OCI-LY7 (cell line): Measurements from ENCODE around the gene WIPF3. TPM values are rescaled to one million over a fixed set of nuclear protein-coding genes. Genes with fewer than 3 reads are reported as not detected.

Experiments used
- BruUV-seq: library from RNA; stranded (reverse); fragments of 400-500 nt; replicated peaks from 2 replicates; lab custom pipeline; 2021; lab: Mats Ljungman, UMichigan
- CTCF ChIA-PET: fragments of 300-600 bp; sonication (Branson Sonifier 250); formaldehyde crosslinking; loops from one replicate; lab custom pipeline; 2022; ENCODE audit warnings: antibody characterized with exemption; ENCODE audit not compliant: unreplicated experiment; lab: Charles Lee
- POLR2A ChIA-PET: fragments of 300-600 bp; sonication (Branson Sonifier 250); formaldehyde crosslinking; loops from one replicate; lab custom pipeline; 2022; ENCODE audit warnings: antibody characterized with exemption; lab: Charles Lee
- DNase-seq: peaks from one replicate; pipeline ENCODE4 v3.0.0-alpha.2; 2015; ENCODE audit warnings: low spot score
- H2AFZ ChIP-seq: fragments of 200-600 bp; sonication (generic), shearing (Covaris generic); 2 replicates; pipeline ENCODE4 v1.6.1; 2014; ENCODE audit warnings: mild to moderate bottlenecking, antibody characterized with exemption, low read length, moderate library complexity
- H3K27ac ChIP-seq: fragments of 200-600 bp; sonication (generic); 2 replicates; pipeline ENCODE4 v1.5.1; 2014; ENCODE audit warnings: mixed run types, low read depth, mild to moderate bottlenecking, moderate library complexity, low read length, inconsistent platforms; ENCODE audit not compliant: poor library complexity, severe bottlenecking
- H3K36me3 ChIP-seq: fragments of 200-600 bp; sonication (generic); 2 replicates; pipeline ENCODE4 v1.6.1; 2014; ENCODE audit warnings: mild to moderate bottlenecking, antibody characterized with exemption, low read length, moderate library complexity, mixed read lengths; ENCODE audit not compliant: insufficient read depth
- H3K4me1 ChIP-seq: fragments of 200-600 bp; sonication (generic); 2 replicates; pipeline ENCODE4 v1.5.1; 2014; ENCODE audit warnings: mild to moderate bottlenecking, low read length; ENCODE audit not compliant: insufficient read depth, poor library complexity, severe bottlenecking
- H3K4me2 ChIP-seq: fragments of 200-600 bp; sonication (generic); 2 replicates; pipeline ENCODE4 v1.6.1; 2014; ENCODE audit warnings: mild to moderate bottlenecking, low read length
- H3K4me3 ChIP-seq: fragments of 200-600 bp; sonication (generic); 2 replicates; pipeline ENCODE4 v1.5.1; 2014; ENCODE audit warnings: mild to moderate bottlenecking, low read depth, low read length; ENCODE audit not compliant: poor library complexity, severe bottlenecking
- H3K79me2 ChIP-seq: fragments of 200-600 bp; sonication (generic); 2 replicates; pipeline ENCODE4 v1.6.1; 2016; ENCODE audit warnings: low read depth, mild to moderate bottlenecking, low read length, moderate library complexity, mixed read lengths; ENCODE audit not compliant: insufficient read depth
- H3K9me2 ChIP-seq: fragments of 200-600 bp; sonication (generic); 2 replicates; pipeline ENCODE4 v1.6.1; 2016; ENCODE audit warnings: mild to moderate bottlenecking, low read length, mixed read lengths; ENCODE audit not compliant: insufficient read depth
- H3K9me3 ChIP-seq: fragments of 200-600 bp; sonication (generic); 2 replicates; pipeline ENCODE4 v1.6.1; 2014; ENCODE audit warnings: mild to moderate bottlenecking, mixed run types, low read length, mixed read lengths
- H4K20me1 ChIP-seq: fragments of 200-600 bp; sonication (generic); 2 replicates; pipeline ENCODE4 v1.6.1; 2014; ENCODE audit warnings: mild to moderate bottlenecking, antibody characterized with exemption, low read length, moderate library complexity, mixed read lengths; ENCODE audit not compliant: insufficient read depth
- CTCF ChIP-seq: fragments of 200-600 bp; sonication (generic); conservative IDR thresholded peaks from 2 replicates; pipeline ENCODE4 v1.5.1; 2014; ENCODE audit warnings: mild to moderate bottlenecking, antibody characterized with exemption, low read length, moderate library complexity, mixed read lengths
- EZH2phosphoT487 ChIP-seq: fragments of 200-600 bp; sonication (generic); IDR thresholded peaks from 2 replicates; pipeline ENCODE4 v1.6.1; 2018; ENCODE audit warnings: low read depth, borderline replicate concordance, mild to moderate bottlenecking, mixed run types, antibody characterized with exemption, low read length, moderate library complexity, mixed read lengths
- intact Hi-C: fragments of 100-400 bp; cut with micrococcal nuclease; formaldehyde crosslinking; loops from one replicate; pipeline ENCODE4 v1.10.0; 2022; ENCODE audit not compliant: unreplicated experiment
- total RNA-seq, 2 experiments: library from RNA; depleted of rRNA in 1 of 2; stranded (reverse); fragments of >200 nt in 1 of 2; shearing (Covaris generic) in 1 of 2; gene quantifications; 2 replicates each; pipeline ENCODE4 v1.2.3, GENCODE V29; 2014 to 2022

The WIPF3 gene
- total RNA-seq, 2 experiments from 2014 or later, result not detected

- ChIA-PET CTCF (interaction anchor here (1.3 kb wide), 1 partner anchor 138 kb away, joined by 3 read pairs; no protein-coding TSS in a partner anchor), POLR2A (interaction anchor here (0.5 kb wide), 1 partner anchor 838 kb away, joined by 3 read pairs; no protein-coding TSS in a partner anchor)
- Histone ChIP-seq H3K9me2 (no peaks in the 10 kb centered on the region), H4K20me1 (no peaks in the 10 kb centered on the region), H3K9me3 (no peaks in the 10 kb centered on the region), H3K4me2 (no peak overlapping the region), H3K4me1 (no peaks in the 10 kb centered on the region), H3K4me3 (no peak overlapping the region), H2AFZ (no peak overlapping the region), H3K27ac (no peak overlapping the region), H3K36me3 (peaks cover 50% of the 10 kb centered on the region), H3K79me2 (no peaks in the 10 kb centered on the region)
- intact Hi-C loops, result loop anchor here (5.0 kb wide), 1 partner anchor 139 kb away; no protein-coding TSS in a partner anchor
- TF ChIP-seq EZH2phosphoT487, result no peak
- TF ChIP-seq CTCF, result no peak
- no peak for DNase-seq
- no TSS peak for BruUV-seq
Measured at GRCh38 chr7:29922921-29923700, 116.8 kb downstream of the WIPF3 start.

GRCh38 chr7:29924006-29924405 lies 117.7 kb downstream of the WIPF3 start:
- no peak overlapping the region for H3K4me2 ChIP-seq
- ChIA-PET CTCF (no interaction called here), POLR2A (no interaction called here)
- H3K9me3 ChIP-seq, result no peaks in the 10 kb centered on the region
- H3K4me3 ChIP-seq, result no peak overlapping the region
- no peaks in the 10 kb centered on the region for H4K20me1 ChIP-seq
- no peaks in the 10 kb centered on the region for H3K9me2 ChIP-seq
- H3K79me2 ChIP-seq, result no peaks in the 10 kb centered on the region
- TF ChIP-seq EZH2phosphoT487 (no peak), CTCF (no peak)
- no peak overlapping the region for H2AFZ ChIP-seq
- intact Hi-C loops, result loop anchor here (5.0 kb wide), 1 partner anchor 138 kb away; no protein-coding TSS in a partner anchor
- BruUV-seq, result no TSS peak
- H3K36me3 ChIP-seq, result peaks cover 47% of the 10 kb centered on the region
- H3K4me1 ChIP-seq, result no peaks in the 10 kb centered on the region
- no peak for DNase-seq
- H3K27ac ChIP-seq, result no peak overlapping the region

- no peak for DNase-seq
- TF ChIP-seq EZH2phosphoT487, result no peak
- no peaks in the 10 kb centered on the region for H3K4me1 ChIP-seq
- intact Hi-C loops, result loop anchor here (5.0 kb wide), 1 partner anchor 138 kb away; no protein-coding TSS in a partner anchor
- no peaks in the 10 kb centered on the region for H3K79me2 ChIP-seq
- POLR2A ChIA-PET, result interaction anchor here (0.6 kb wide), 1 partner anchor 21 kb away, joined by 3 read pairs; no protein-coding TSS in a partner anchor
- no peak overlapping the region for H3K4me2 ChIP-seq
- H3K9me3 ChIP-seq, result no peaks in the 10 kb centered on the region
- CTCF ChIA-PET, result no interaction called here
- BruUV-seq, result no TSS peak
- H3K27ac ChIP-seq, result no peak overlapping the region
- peaks cover 40% of the 10 kb centered on the region for H3K36me3 ChIP-seq
- H3K9me2 ChIP-seq, result no peaks in the 10 kb centered on the region
- no peak overlapping the region for H2AFZ ChIP-seq
- H4K20me1 ChIP-seq, result no peaks in the 10 kb centered on the region
- H3K4me3 ChIP-seq, result no peak overlapping the region
Measured at GRCh38 chr7:29924684-29925083, 118.4 kb downstream of the WIPF3 start.
